IMR-90 (cell line): ENCODE measurements around the gene ZNF385B. TPM values are rescaled to one million over a fixed set of nuclear protein-coding genes. Genes with fewer than 3 reads are reported as not detected.

Experiments used
- ATAC-seq: fragments of 200-7000 bp; cut with Tn5 transposase; 2 replicates; pipeline ENCODE4 v1.9.1; 2020; ENCODE audit warnings: low read depth, mild to moderate bottlenecking, moderate library complexity
- BruUV-seq: library from RNA; stranded (reverse); fragments of 400-500 nt; replicated peaks from 2 replicates; lab custom pipeline; 2021; lab: Mats Ljungman, UMichigan
- CTCF ChIA-PET: fragments of 300-600 bp; formaldehyde crosslinking; extraction: SDS; loops from one replicate; lab custom pipeline; 2021; ENCODE audit warnings: antibody characterized with exemption; lab: Yijun Ruan, JAX
- POLR2A ChIA-PET: fragments of 300-600 bp; sonication (Branson Sonifier 250); formaldehyde crosslinking; loops from one replicate; lab custom pipeline; 2022; ENCODE audit warnings: antibody characterized with exemption; ENCODE audit not compliant: unreplicated experiment; lab: Charles Lee
- DNase-seq: peaks from one replicate; pipeline ENCODE4 v3.0.0; 2013
- H2AFZ ChIP-seq: replicated peaks from 2 replicates; pipeline ENCODE3; 2013; ENCODE audit warnings: low read length, mild to moderate bottlenecking; ENCODE audit not compliant: poor library complexity
- H2AK5ac ChIP-seq: 2 replicates; pipeline ENCODE4 v1.6.1; 2013; ENCODE audit warnings: low read depth, low read length, inconsistent platforms
- H2AK9ac ChIP-seq: replicated peaks from 2 replicates; pipeline ENCODE3; 2013; ENCODE audit warnings: mild to moderate bottlenecking, low read depth, low read length, moderate library complexity; ENCODE audit not compliant: poor library complexity
- H2BK120ac ChIP-seq: 2 replicates; pipeline ENCODE4 v1.6.1; 2013; ENCODE audit warnings: low read depth, low read length, inconsistent platforms
- H2BK15ac ChIP-seq: 3 replicates; pipeline ENCODE4 v1.6.1; 2013; ENCODE audit warnings: low read depth, low read length, inconsistent platforms
- H2BK20ac ChIP-seq: 2 replicates; pipeline ENCODE4 v1.6.1; 2013; ENCODE audit warnings: low read depth, mild to moderate bottlenecking, inconsistent platforms, low read length, moderate library complexity
- H2BK5ac ChIP-seq: 2 replicates; pipeline ENCODE4 v1.6.1; 2013; ENCODE audit warnings: mild to moderate bottlenecking, low read depth, low read length, inconsistent platforms; ENCODE audit not compliant: poor library complexity, severe bottlenecking
- H3K14ac ChIP-seq: replicated peaks from 2 replicates; pipeline ENCODE4 v1.6.1; 2013; ENCODE audit warnings: low read depth, low read length, inconsistent platforms
- H3K18ac ChIP-seq: 2 replicates; pipeline ENCODE4 v1.6.1; 2013; ENCODE audit warnings: low read depth, low read length, control low read depth
- H3K23ac ChIP-seq: 2 replicates; pipeline ENCODE4 v1.6.1; 2013; ENCODE audit warnings: low read depth, low read length, inconsistent platforms
- H3K27ac ChIP-seq: 2 replicates; pipeline ENCODE4 v1.5.1; 2013; ENCODE audit warnings: mild to moderate bottlenecking, control low read depth, low read length; ENCODE audit not compliant: insufficient read depth
- H3K27me3 ChIP-seq: 2 replicates; pipeline ENCODE4 v1.6.1; 2013; ENCODE audit warnings: low read length; ENCODE audit not compliant: control insufficient read depth, insufficient read depth
- H3K36me3 ChIP-seq: 2 replicates; pipeline ENCODE4 v1.6.1; 2013; ENCODE audit warnings: low read length, mixed read lengths; ENCODE audit not compliant: control insufficient read depth, insufficient read depth
- H3K4ac ChIP-seq: 2 replicates; pipeline ENCODE4 v1.6.1; 2013; ENCODE audit warnings: low read depth, low read length, inconsistent platforms
- H3K4me1 ChIP-seq: 2 replicates; pipeline ENCODE4 v1.6.1; 2013; ENCODE audit warnings: low read length, mixed read lengths; ENCODE audit not compliant: control insufficient read depth, insufficient read depth
- H3K4me2 ChIP-seq: 2 replicates; pipeline ENCODE4 v1.6.1; 2013; ENCODE audit warnings: low read depth, mild to moderate bottlenecking, control low read depth, low read length, moderate library complexity
- H3K4me3 ChIP-seq: 2 replicates; pipeline ENCODE4 v1.5.1; 2013; ENCODE audit warnings: low read depth, mild to moderate bottlenecking, control low read depth, low read length, moderate library complexity; ENCODE audit not compliant: insufficient read depth
- H3K56ac ChIP-seq: 2 replicates; pipeline ENCODE4 v1.6.1; 2013; ENCODE audit warnings: low read length, inconsistent platforms; ENCODE audit not compliant: insufficient read depth; ENCODE audit errors: extremely low read depth
- H3K79me1 ChIP-seq, 2 experiments: 2 replicates each; pipeline ENCODE4 v1.6.1; 2013; ENCODE audit warnings: low read length in 2 of 2, inconsistent platforms in 1 of 2, low read depth in 1 of 2
- H3K9ac ChIP-seq: 2 replicates; pipeline ENCODE4 v1.6.1; 2013; ENCODE audit warnings: low read depth, low read length, control low read depth
- H3K9me1 ChIP-seq: 2 replicates; pipeline ENCODE4 v1.6.1; 2013; ENCODE audit warnings: low read length, inconsistent platforms; ENCODE audit not compliant: insufficient read depth
- H3K9me3 ChIP-seq: 2 replicates; pipeline ENCODE4 v1.6.1; 2013; ENCODE audit warnings: low read length; ENCODE audit not compliant: control insufficient read depth, insufficient read depth
- H4K20me1 ChIP-seq: 2 replicates; pipeline ENCODE4 v1.6.1; 2013; ENCODE audit warnings: low read length, inconsistent platforms; ENCODE audit not compliant: insufficient read depth
- H4K5ac ChIP-seq: 2 replicates; pipeline ENCODE4 v1.6.1; 2013; ENCODE audit warnings: mild to moderate bottlenecking, low read depth, low read length, control low read depth
- H4K8ac ChIP-seq, 2 experiments: 2 replicates each; pipeline ENCODE4 v1.6.1; 2013; ENCODE audit warnings: low read depth in 2 of 2, low read length in 2 of 2, control low read depth in 1 of 2, inconsistent platforms in 1 of 2
- H4K91ac ChIP-seq: 2 replicates; pipeline ENCODE4 v1.6.1; 2013; ENCODE audit warnings: low read depth, low read length, inconsistent platforms; ENCODE audit not compliant: insufficient read depth
- CEBPB ChIP-seq: IDR thresholded peaks from 2 replicates; pipeline ENCODE4 v1.6.1; 2012; ENCODE audit warnings: low read depth, low read length, improper control_type of control experiment
- CHD1 ChIP-seq: IDR thresholded peaks from 2 replicates; pipeline ENCODE4 v1.6.1; 2012; ENCODE audit warnings: low read depth, low read length, improper control_type of control experiment
- POLR2A ChIP-seq: IDR thresholded peaks from 2 replicates; pipeline ENCODE4 v1.6.1; 2012; ENCODE audit warnings: mild to moderate bottlenecking, low read depth, low read length
- WGBS, 2 experiments: methylation state at CpG; one replicate each; pipeline versions ENCODE4 v1.1.5 to v1.1.7; 2013; ENCODE audit warnings: missing lambda C conversion rate in 2 of 2; ENCODE audit not compliant: insufficient read length in 1 of 2; ENCODE audit errors: extremely low coverage in 2 of 2; 5-methylcytosine and 5-hydroxymethylcytosine counted together
- dilution Hi-C: fragments of 300-500 bp; cut with HindIII; formaldehyde crosslinking; loops from one replicate; pipeline ENCODE4 v1.14.3; 2018; ENCODE audit warnings: low sequenced_read_pairs; ENCODE audit not compliant: unreplicated experiment
- in situ Hi-C: fragments of 300-500 bp; cut with MboI; formaldehyde crosslinking; loops from 3 replicates; pipeline ENCODE4 v1.14.3; 2019; ENCODE audit warnings: low sequenced_read_pairs, inconsistent platforms, mixed read lengths
- intact Hi-C: fragments of 100-400 bp; cut with micrococcal nuclease; formaldehyde crosslinking; loops from 2 replicates; pipeline ENCODE4 v1.10.0; 2022
- polyA plus RNA-seq, 3 experiments: library from polyadenylated mRNA; depleted of rRNA; stranded (reverse); fragments of >200 nt; gene quantifications; 2 replicates each; pipeline ENCODE4 v1.2.3, GENCODE V29; 2012; ENCODE audit warnings: low replicate concordance in 1 of 3
- total RNA-seq: library from RNA; depleted of rRNA; stranded (reverse); fragments of >200 nt; gene quantifications from 2 replicates; pipeline ENCODE4 v1.2.3, GENCODE V29; 2012

The ZNF385B gene
- total and polyA plus RNA-seq, 2 of the 4 experiments (the other 2 are of a cell fraction) = not detected

GRCh38 chr2:179449010-179449409, 412.4 kb downstream of the ZNF385B start:
- H3K4ac ChIP-seq = no peak overlapping the region
- ChIA-PET CTCF (no interaction called here), POLR2A (no interaction called here)
- no peak overlapping the region for H2BK15ac ChIP-seq
- peaks cover 2% of the 10 kb centered on the region; the same call in 1 of the 2 replicates for H3K4me1 ChIP-seq
- H3K27me3 ChIP-seq = no peaks in the 10 kb centered on the region
- no peak overlapping the region for H2AK5ac ChIP-seq
- H3K27ac ChIP-seq = no peak overlapping the region
- H4K8ac ChIP-seq = no peak overlapping the region
- H3K9me1 ChIP-seq = peaks cover 7% of the 10 kb centered on the region
- H3K9me3 ChIP-seq = no peaks in the 10 kb centered on the region
- no peak overlapping the region for H2BK5ac ChIP-seq
- H3K14ac ChIP-seq = no peak overlapping the region
- no peak overlapping the region for H2AFZ ChIP-seq
- no peak for ATAC-seq
- H3K23ac ChIP-seq = no peak overlapping the region
- no peak overlapping the region for H4K5ac ChIP-seq
- H4K91ac ChIP-seq = no peak overlapping the region
- dilution Hi-C loops = no loop called here
- no peak for TF ChIP-seq CEBPB
- TF ChIP-seq CHD1 = no peak
- no peak for TF ChIP-seq POLR2A
- H3K4me3 ChIP-seq = no peak overlapping the region
- DNase-seq = no peak
- H3K79me1 ChIP-seq = no peaks in the 10 kb centered on the region
- no peaks in the 10 kb centered on the region for H4K20me1 ChIP-seq
- intact Hi-C loops = no loop called here
- WGBS, 2 experiments = no CpG with 5 or more reads among the region's 4 CpGs
- no peak overlapping the region for H3K4me2 ChIP-seq
- H3K9ac ChIP-seq = no peak overlapping the region
- H2AK9ac ChIP-seq = no peak overlapping the region
- BruUV-seq = no TSS peak
- no peak overlapping the region for H3K56ac ChIP-seq
- no peak overlapping the region for H2BK120ac ChIP-seq
- H3K18ac ChIP-seq = no peak overlapping the region
- H3K36me3 ChIP-seq = no peaks in the 10 kb centered on the region
- H2BK20ac ChIP-seq = no peak overlapping the region
- in situ Hi-C loops = no loop called here
